ENCODE measurements around the gene NOSIP. TPM values are rescaled to one million over a fixed set of nuclear protein-coding genes. Genes with fewer than 3 reads are reported as not detected.

NOSIP gene
- polyA plus RNA-seq, 1 of the 3 experiments (the other 2 are of a cell fraction): 128 TPM

- POLR2A ChIA-PET: interaction anchor here (1.1 to 1.5 kb wide), 2 partner anchors 9 to 50 kb away, joined by 3 to 11 read pairs; partner anchors contain the start of genes NOSIP, PRRG2 and RRAS
- Histone ChIP-seq H3K9me3 (no peaks in the 10 kb centered on the region), H3K9ac (peak overlapping the region; percentile 83; the same call in 1 of the 2 replicates), H3K79me2 (ENCODE audit: insufficient read depth) (peaks cover 33% of the 10 kb centered on the region), H2AFZ (ENCODE audit: low read depth) (peak overlapping the region; percentile 7; the same call in 1 of the 2 replicates), H3K27ac (ENCODE audit: low read depth in 2 of 2, low read length in 1 of 2) (peak overlapping the region; percentile 78 to 95), H3K9me2 (no peaks in the 10 kb centered on the region), H3K4me1 (ENCODE audit: control insufficient read depth in 1 of 2, insufficient read depth in 2 of 2, low read depth in 1 of 2, low read length in 1 of 2) (peaks cover 0 to 13% of the 10 kb centered on the region in 2 experiments; a peak in 1 of 4 replicates), H3K36me3 (replicated peaks in 1 of 2; ENCODE audit: control insufficient read depth in 1 of 2, insufficient read depth in 2 of 2, low read length in 1 of 2) (peaks cover 12 to 13% of the 10 kb centered on the region in 2 experiments), H3F3A (replicated peaks; ENCODE audit: insufficient read depth) (peaks cover 29% of the 10 kb centered on the region), H3K4me2 (peak overlapping the region; percentile 99), H4K20me1 (ENCODE audit: insufficient read depth) (peaks cover 25% of the 10 kb centered on the region), H3K27me3 (ENCODE audit: insufficient read depth) (no peaks in the 10 kb centered on the region), H3K4me3 (ENCODE audit: low read depth in 2 of 2, low read length in 1 of 2) (peak overlapping the region; percentile 76 to 79)
- DNase-seq: peak; percentile 95
- under 1% methylated on average over 27 of the region's 58 CpGs for WGBS (ENCODE audit: low lambda C conversion rate)
- TF ChIP-seq RXRA (IDR thresholded peaks at IDR 0.05; ENCODE audit: borderline replicate concordance, low read depth) (no peak), TAF1 (IDR thresholded peaks at IDR 0.05; ENCODE audit: borderline replicate concordance, low read depth, low read length) (peak; percentile 91), RCOR1 (IDR thresholded peaks at IDR 0.05; ENCODE audit: low read length) (no peak), FOXJ3 (CRISPR knock-in tag; IDR thresholded peaks at IDR 0.05) (no peak), NRF1 (IDR thresholded peaks at IDR 0.05; ENCODE audit: low read depth, low read length) (no peak), REST (IDR thresholded peaks at IDR 0.05; ENCODE audit: low read depth, low read length) (0 out of 2 replicates have a peak, but pooled peaks have one; percentile 14), GABPA (IDR thresholded peaks at IDR 0.05; ENCODE audit: low read depth) (peak; percentile 60), ELF1 (IDR thresholded peaks at IDR 0.05) (peak; percentile 49; the same call in 1 of the 2 replicates), POLR2AphosphoS5 (IDR thresholded peaks at IDR 0.05; ENCODE audit: low read depth, low read length) (peak; percentile 97), JUND (IDR thresholded peaks at IDR 0.05) (no peak), SIN3A (IDR thresholded peaks at IDR 0.05; ENCODE audit: borderline replicate concordance, low read depth, low read length) (peak; percentile 48; the same call in 1 of the 2 replicates), PBX3 (IDR thresholded peaks at IDR 0.05) (no peak), FOXM1 (IDR thresholded peaks at IDR 0.05; ENCODE audit: low read depth) (no peak), YY1 (IDR thresholded peaks at IDR 0.05; ENCODE audit: low read depth) (peak; percentile 67), MAX (IDR thresholded peaks at IDR 0.05; ENCODE audit: low read depth) (peak; percentile 43; the same call in 1 of the 2 replicates), TEAD4 (IDR thresholded peaks at IDR 0.05; ENCODE audit: borderline replicate concordance, insufficient read depth) (0 out of 2 replicates have a peak, but pooled peaks have one; percentile 5)
- CTCF ChIA-PET: interaction anchor here (1.0 to 1.5 kb wide), 6 partner anchors 20 to 112 kb away, joined by 3 to 7 read pairs (median 3); no protein-coding TSS in a partner anchor
Observed at GRCh38 chr19:49590071-49590970, 10.0 kb upstream of the NOSIP start.
